KBM-7 (cell line): ENCODE results near the gene SF3B3.
A peak's percentile ranks its signal among the peaks of the same experiment; 100 is the strongest.

ENCODE experiments used
- DNase-seq: peaks from one replicate; pipeline ENCODE4 v3.0.0-alpha.2; 2015
- in situ Hi-C: fragments of 300-500 bp; cut with MboI; formaldehyde crosslinking; loops from 2 replicates; pipeline ENCODE4 v1.14.3; 2020; ENCODE audit warnings: low sequenced_read_pairs, low pct_unique_long_range_greater_than_20kb, mixed read lengths

The SF3B3 gene

GRCh38 chr16:70553645-70554044 is 30.0 kb downstream of the SF3B3 start:
- in situ Hi-C loops = no loop called here
- DNase-seq = no peak

- DNase-seq = no peak
- in situ Hi-C loops = no loop called here
Measured at GRCh38 chr16:70556063-70556462, 32.4 kb downstream of the SF3B3 start.

GRCh38 chr16:70561623-70562022 is 38.0 kb downstream of the SF3B3 start:
- in situ Hi-C loops = no loop called here
- DNase-seq = no peak

- no peak for DNase-seq
- in situ Hi-C loops = no loop called here
Measured at GRCh38 chr16:70563636-70564035, 40.0 kb downstream of the SF3B3 start.

GRCh38 chr16:70565053-70565452 is 41.4 kb downstream of the SF3B3 start:
- in situ Hi-C loops = no loop called here
- DNase-seq = no peak

GRCh38 chr16:70568601-70569237 is 45.1 kb downstream of the SF3B3 start:
- DNase-seq = no peak
- in situ Hi-C loops = no loop called here

- DNase-seq = no peak
- in situ Hi-C loops = no loop called here
Measured at GRCh38 chr16:70569752-70570151, 46.1 kb downstream of the SF3B3 start.

GRCh38 chr16:70570967-70571570 is 47.5 kb downstream of the SF3B3 start:
- DNase-seq = no peak
- in situ Hi-C loops = no loop called here

- DNase-seq = no peak
- in situ Hi-C loops = no loop called here
Measured at GRCh38 chr16:70571623-70572022, 48.0 kb downstream of the SF3B3 start.

- DNase-seq = no peak
- in situ Hi-C loops = no loop called here
Measured at GRCh38 chr16:70572050-70572925, 48.7 kb downstream of the SF3B3 start.

- in situ Hi-C loops = no loop called here
- no peak for DNase-seq
Measured at GRCh38 chr16:70572926-70573270, 49.3 kb downstream of the SF3B3 start.

GRCh38 chr16:70573451-70574121 is 50.0 kb downstream of the SF3B3 start:
- in situ Hi-C loops = no loop called here
- no peak for DNase-seq

GRCh38 chr16:70574595-70575271 is 51.1 kb downstream of the SF3B3 start:
- DNase-seq = no peak
- in situ Hi-C loops = no loop called here

GRCh38 chr16:70575376-70575775 is 51.8 kb downstream of the SF3B3 start:
- DNase-seq = no peak
- in situ Hi-C loops = no loop called here

- DNase-seq = peak; percentile 31
- in situ Hi-C loops = no loop called here
Measured at GRCh38 chr16:70576431-70577255, 53.0 kb downstream of the SF3B3 start.

GRCh38 chr16:70577256-70577698 is 53.7 kb downstream of the SF3B3 start:
- DNase-seq = peak; percentile 9

GRCh38 chr16:70578035-70578434 is 54.4 kb downstream of the SF3B3 start:
- in situ Hi-C loops = no loop called here
- DNase-seq = peak; percentile 9

More at GRCh38 chr16:70577256-70577698, 53.7 kb downstream of the SF3B3 start:
- in situ Hi-C loops = no loop called here

GRCh38 chr16:70579248-70579647 is 55.6 kb downstream of the SF3B3 start:
- in situ Hi-C loops = no loop called here

More at GRCh38 chr16:70579248-70579647, 55.6 kb downstream of the SF3B3 start:
- no peak for DNase-seq
